GM10266 (cell line): ENCODE data around the gene TMEM169.

ENCODE experiments used
- DNase-seq: peaks from one replicate; pipeline ENCODE4 v3.0.0; 2012; ENCODE audit errors: extremely low spot score
- CTCF ChIP-seq: IDR thresholded peaks from 2 replicates; pipeline ENCODE4 v1.5.1; 2012; ENCODE audit warnings: mild to moderate bottlenecking, low read depth; ENCODE audit not compliant: control insufficient read depth, insufficient read depth; ENCODE audit errors: missing control alignments

Gene TMEM169

GRCh38 chr2:216086207-216086893 lies 4.6 kb downstream of the TMEM169 start:
- no peak for DNase-seq
- TF ChIP-seq CTCF: no peak

GRCh38 chr2:216090369-216090786 lies 8.7 kb downstream of the TMEM169 start:
- TF ChIP-seq CTCF: no peak
- DNase-seq: peak; percentile 46

GRCh38 chr2:216092646-216093045 lies 10.9 kb downstream of the TMEM169 start:
- TF ChIP-seq CTCF: no peak
- no peak for DNase-seq

GRCh38 chr2:216094701-216095100 lies 13.0 kb downstream of the TMEM169 start:
- no peak for DNase-seq
- TF ChIP-seq CTCF: no peak

GRCh38 chr2:216098421-216099334 lies 17.0 kb downstream of the TMEM169 start:
- DNase-seq: no peak
- TF ChIP-seq CTCF: no peak

- DNase-seq: no peak
- TF ChIP-seq CTCF: no peak
Measured at GRCh38 chr2:216101109-216101508, 19.4 kb downstream of the TMEM169 start.

GRCh38 chr2:216103213-216103612 lies 21.5 kb downstream of the TMEM169 start:
- no peak for TF ChIP-seq CTCF
- DNase-seq: no peak
